CD4-positive, alpha-beta memory T cell (primary cell): ENCODE measurements around the gene TRAK1. TPM values are rescaled to one million over a fixed set of nuclear protein-coding genes. Genes with fewer than 3 reads are reported as not detected.

Experiments used
- CTCF ChIA-PET: fragments of 350-600 bp; sonication (Branson Sonifier 250); formaldehyde crosslinking; loops from one replicate; lab custom pipeline; 2021; ENCODE audit warnings: inconsistent platforms; ENCODE audit not compliant: partially characterized antibody; lab: Charles Lee
- POLR2A ChIA-PET: fragments of 350-600 bp; sonication (Branson Sonifier 250); formaldehyde crosslinking; loops from one replicate; lab custom pipeline; 2021; ENCODE audit not compliant: partially characterized antibody; lab: Charles Lee
- DNase-seq, 5 donors: peaks; one replicate each; pipeline versions ENCODE4 v3.0.0 to v3.0.0-alpha.2; 2020 to 2022; ENCODE audit warnings: mixed read lengths in 1 of 5
- H3K27ac ChIP-seq: one replicate; pipeline ENCODE4 v1.7.0; 2013; ENCODE audit warnings: low read depth, low read length
- H3K27me3 ChIP-seq: 2 replicates; pipeline ENCODE4 v1.7.0; 2013; ENCODE audit warnings: mild to moderate bottlenecking, low read length, moderate library complexity; ENCODE audit not compliant: insufficient read depth
- H3K36me3 ChIP-seq: 2 replicates; pipeline ENCODE4 v1.7.0; 2013; ENCODE audit warnings: mild to moderate bottlenecking, low read length, moderate library complexity; ENCODE audit not compliant: insufficient read depth
- H3K4me1 ChIP-seq: 2 replicates; pipeline ENCODE4 v1.7.0; 2013; ENCODE audit warnings: mild to moderate bottlenecking, low read length, moderate library complexity; ENCODE audit not compliant: insufficient read depth
- H3K4me3 ChIP-seq, 2 donors: one replicate each; pipeline ENCODE4 v1.7.0; 2013; ENCODE audit warnings: low read length in 2 of 2, mild to moderate bottlenecking in 1 of 2
- H3K9me3 ChIP-seq, 2 donors: one replicate each; pipeline ENCODE4 v1.7.0; 2013; ENCODE audit warnings: low read length in 2 of 2, control low read depth in 1 of 2; ENCODE audit not compliant: control insufficient read depth in 1 of 2
- H3K27ac Mint-ChIP-seq, 7 donors: one replicate each; pipeline ENCODE4 v1.8.0; 2020 to 2021; ENCODE audit warnings: mixed read lengths in 7 of 7, mild to moderate bottlenecking in 6 of 7, inconsistent platforms in 3 of 7, moderate library complexity in 3 of 7
- H3K27me3 Mint-ChIP-seq, 2 donors: one replicate each; pipeline ENCODE4 v1.8.0; 2020 to 2021; ENCODE audit warnings: mixed read lengths in 2 of 2
- H3K36me3 Mint-ChIP-seq, 2 donors: one replicate each; pipeline ENCODE4 v1.8.0; 2020 to 2021; ENCODE audit warnings: mixed read lengths in 2 of 2, inconsistent platforms in 1 of 2, mild to moderate bottlenecking in 1 of 2
- H3K4me1 Mint-ChIP-seq, 4 donors: one replicate each; pipeline ENCODE4 v1.8.0; 2020 to 2021; ENCODE audit warnings: mixed read lengths in 4 of 4, mild to moderate bottlenecking in 1 of 4
- H3K4me3 Mint-ChIP-seq, 8 donors: one replicate each; pipeline ENCODE4 v1.8.0; 2020 to 2021; ENCODE audit warnings: mixed read lengths in 8 of 8, mild to moderate bottlenecking in 7 of 8, moderate library complexity in 6 of 8, inconsistent platforms in 3 of 8
- H3K9me3 Mint-ChIP-seq, 8 donors: one replicate each; pipeline ENCODE4 v1.8.0; 2020 to 2021; ENCODE audit warnings: mixed read lengths in 8 of 8, mild to moderate bottlenecking in 5 of 8, inconsistent platforms in 3 of 8, moderate library complexity in 1 of 8
- intact Hi-C: fragments of 100-400 bp; cut with micrococcal nuclease; formaldehyde crosslinking; loops from one replicate; pipeline ENCODE4 v1.15.1; 2023
- polyA plus RNA-seq, 2 donors: library from polyadenylated mRNA; unstranded; fragments of 300-500 nt; fragmentation: Illumina TruSeq; gene quantifications; one replicate each; pipeline ENCODE4 v1.2.3, GENCODE V29; 2021
- total RNA-seq, 2 experiments: library from RNA; stranded (reverse); gene quantifications; one replicate each; pipeline ENCODE4 v1.2.3, GENCODE V29; 2021

The TRAK1 gene
- total and polyA plus RNA-seq, 4 experiments from 2014 or later = 3.4 to 17.2 (median 13.2) TPM

DNA sequence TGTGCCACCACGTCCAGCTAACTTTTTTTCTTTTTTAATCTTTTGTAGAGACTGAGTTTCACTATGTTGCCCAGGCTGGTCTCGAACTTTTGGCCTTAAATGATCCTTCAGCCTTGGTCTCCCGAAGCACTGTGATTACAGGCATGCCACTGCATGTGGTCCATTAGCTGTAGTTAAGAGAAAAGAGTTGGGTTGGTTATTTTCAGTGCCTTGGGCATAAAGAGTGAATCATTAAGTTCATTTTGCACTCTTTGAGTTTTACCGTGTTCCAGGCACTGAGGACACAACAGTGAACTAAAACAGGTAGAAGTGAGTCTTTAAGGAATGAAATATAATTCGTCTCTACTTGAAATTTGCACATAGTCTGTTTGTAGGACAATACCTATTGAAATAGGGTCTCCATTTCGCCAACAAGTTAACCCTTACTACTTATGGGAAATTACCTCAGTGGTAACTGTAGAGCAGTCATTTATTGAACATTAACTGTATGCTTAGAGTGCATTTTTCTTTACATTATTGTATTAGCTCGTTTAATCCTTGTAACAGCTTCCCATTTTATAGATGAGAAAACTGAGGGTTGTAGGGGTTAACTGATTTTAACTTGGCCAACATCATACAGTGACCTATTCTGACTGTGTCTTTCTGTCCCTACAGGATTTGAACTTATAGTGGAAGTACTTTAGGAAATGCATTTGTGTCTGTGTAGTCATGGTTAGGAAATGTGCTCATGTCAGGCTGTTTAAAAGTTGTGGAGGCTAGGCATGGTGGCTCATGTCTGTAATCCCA is 22.7 kb upstream of the TRAK1 start:
- H3K4me1 Mint-ChIP-seq = peaks cover 17 to 28% (median 19%) of the 10 kb centered on the region in 4 donors
- Histone ChIP-seq H3K27ac (no peak overlapping the region), H3K36me3 (no peaks in the 10 kb centered on the region), H3K4me1 (no peaks in the 10 kb centered on the region), H3K27me3 (no peaks in the 10 kb centered on the region), H3K9me3 (no peaks in the 10 kb centered on the region), H3K4me3 (no peak overlapping the region)
- peak overlapping the region in 2 of 7 donors; percentile 8 to 49 for H3K27ac Mint-ChIP-seq
- no peak overlapping the region for H3K4me3 Mint-ChIP-seq
- intact Hi-C loops = no loop called here
- H3K27me3 Mint-ChIP-seq = no peaks in the 10 kb centered on the region
- ChIA-PET CTCF (interaction anchor here (1.8 kb wide), 1 partner anchor 11 kb away, joined by 4 read pairs; no protein-coding TSS in a partner anchor), POLR2A (no interaction called here)
- no peaks in the 10 kb centered on the region for H3K9me3 Mint-ChIP-seq
- no peaks in the 10 kb centered on the region for H3K36me3 Mint-ChIP-seq
- no peak for DNase-seq

DNA sequence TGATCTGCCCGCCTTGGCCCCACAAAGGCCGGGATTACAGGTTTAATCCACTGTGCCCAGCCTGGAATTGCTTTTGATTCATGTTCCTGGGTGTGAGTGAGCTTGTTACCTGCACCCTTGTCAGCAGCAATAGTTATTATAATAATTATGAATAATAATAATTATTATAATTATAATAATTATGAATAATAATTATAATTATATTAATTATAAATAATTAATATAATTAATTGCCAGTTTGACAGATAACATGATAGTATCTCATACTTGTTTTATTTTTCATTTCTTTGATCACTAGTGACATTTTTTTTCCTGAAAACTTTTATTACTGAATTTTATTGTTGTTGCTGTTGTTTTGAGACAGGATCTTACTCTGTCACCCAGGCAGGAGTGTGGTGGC is 21.1 kb upstream of the TRAK1 start:
- intact Hi-C loops = no loop called here
- no peak for DNase-seq
- H3K27me3 Mint-ChIP-seq = no peaks in the 10 kb centered on the region
- H3K4me3 Mint-ChIP-seq = no peak overlapping the region
- no peaks in the 10 kb centered on the region for H3K9me3 Mint-ChIP-seq
- H3K27ac Mint-ChIP-seq = no peak overlapping the region
- POLR2A ChIA-PET = interaction anchor here (1.1 kb wide), 1 partner anchor 12 kb away, joined by 3 read pairs; no protein-coding TSS in a partner anchor
- CTCF ChIA-PET = no interaction called here
- Histone ChIP-seq H3K27me3 (no peaks in the 10 kb centered on the region), H3K4me1 (no peaks in the 10 kb centered on the region), H3K36me3 (no peaks in the 10 kb centered on the region), H3K27ac (no peak overlapping the region), H3K9me3 (no peaks in the 10 kb centered on the region), H3K4me3 (no peak overlapping the region)
- H3K4me1 Mint-ChIP-seq = peaks cover 18 to 28% (median 20%) of the 10 kb centered on the region in 4 donors
- no peaks in the 10 kb centered on the region for H3K36me3 Mint-ChIP-seq

- no peaks in the 10 kb centered on the region for H3K27me3 ChIP-seq
- no peaks in the 10 kb centered on the region for H3K9me3 ChIP-seq
- H3K27ac ChIP-seq = no peak overlapping the region
- Mint-ChIP-seq H3K9me3 (no peaks in the 10 kb centered on the region), H3K27ac (no peak overlapping the region), H3K27me3 (no peaks in the 10 kb centered on the region), H3K4me3 (no peak overlapping the region), H3K4me1 (peaks cover 18 to 28% (median 20%) of the 10 kb centered on the region in 4 donors), H3K36me3 (no peaks in the 10 kb centered on the region)
- intact Hi-C loops = no loop called here
- POLR2A ChIA-PET = interaction anchor here (1.1 kb wide), 1 partner anchor 11 kb away, joined by 3 read pairs; no protein-coding TSS in a partner anchor
- no peak for DNase-seq
- no peaks in the 10 kb centered on the region for H3K36me3 ChIP-seq
- H3K4me3 ChIP-seq = no peak overlapping the region
- CTCF ChIA-PET = no interaction called here
- no peaks in the 10 kb centered on the region for H3K4me1 ChIP-seq
Observed at GRCh38 chr3:42070524-42070923, 20.6 kb upstream of the TRAK1 start.

GRCh38 chr3:42071904-42072812 is 19.0 kb upstream of the TRAK1 start:
- H3K4me1 ChIP-seq = no peaks in the 10 kb centered on the region
- Mint-ChIP-seq H3K9me3 (peaks cover 0 to 6% (median 3%) of the 10 kb centered on the region in 8 donors), H3K27me3 (no peaks in the 10 kb centered on the region), H3K27ac (peak overlapping the region in 1 of 7 donors; percentile 68), H3K4me3 (no peak overlapping the region), H3K36me3 (peaks cover 3 to 4% of the 10 kb centered on the region in 2 donors), H3K4me1 (peaks cover 12 to 15% (median 14%) of the 10 kb centered on the region in 4 donors)
- intact Hi-C loops = no loop called here
- no peaks in the 10 kb centered on the region for H3K27me3 ChIP-seq
- no peak overlapping the region for H3K4me3 ChIP-seq
- H3K27ac ChIP-seq = no peak overlapping the region
- POLR2A ChIA-PET = no interaction called here
- H3K36me3 ChIP-seq = no peaks in the 10 kb centered on the region
- no peaks in the 10 kb centered on the region for H3K9me3 ChIP-seq
- CTCF ChIA-PET = interaction anchor here (0.7 to 2.6 kb wide), 3 partner anchors 26 to 53 kb away, joined by 3 to 9 read pairs (median 3); no protein-coding TSS in a partner anchor
- no peak for DNase-seq

DNA sequence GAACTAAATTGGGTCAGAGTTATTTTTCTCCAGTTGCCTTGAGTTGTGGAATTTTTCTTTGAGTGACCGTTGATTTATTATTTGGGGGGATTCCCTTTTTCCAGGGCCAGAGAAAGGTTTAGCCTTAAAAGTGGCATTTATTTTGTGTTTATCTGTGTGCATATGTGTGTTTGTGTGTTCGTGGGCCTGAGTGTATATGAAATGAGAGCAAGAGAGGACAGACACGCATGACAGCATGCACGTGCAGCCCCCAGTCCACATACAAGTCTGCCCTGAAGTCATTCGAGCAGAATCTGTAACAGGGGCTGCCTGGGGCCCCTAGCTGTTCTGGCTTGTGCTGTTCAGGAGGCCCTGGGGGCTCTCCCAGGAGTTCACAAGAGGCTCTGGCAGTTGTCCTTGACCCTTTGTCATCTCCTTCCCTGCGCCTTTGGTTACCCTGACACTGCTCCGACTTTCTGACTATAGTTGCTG is 18.3 kb upstream of the TRAK1 start:
- H3K4me1 ChIP-seq = no peaks in the 10 kb centered on the region
- H3K4me1 Mint-ChIP-seq = peaks cover 12 to 16% (median 14%) of the 10 kb centered on the region in 4 donors
- intact Hi-C loops = no loop called here
- no peak overlapping the region for H3K27ac Mint-ChIP-seq
- H3K27me3 Mint-ChIP-seq = no peaks in the 10 kb centered on the region
- H3K4me3 ChIP-seq = no peak overlapping the region
- no peak overlapping the region for H3K4me3 Mint-ChIP-seq
- H3K9me3 ChIP-seq = no peaks in the 10 kb centered on the region
- CTCF ChIA-PET = interaction anchor here (1.0 to 2.6 kb wide), 2 partner anchors 25 to 27 kb away, joined by 3 to 9 read pairs; no protein-coding TSS in a partner anchor
- POLR2A ChIA-PET = no interaction called here
- no peak overlapping the region for H3K27ac ChIP-seq
- peaks cover 0 to 6% (median 4%) of the 10 kb centered on the region in 8 donors for H3K9me3 Mint-ChIP-seq
- H3K27me3 ChIP-seq = no peaks in the 10 kb centered on the region
- DNase-seq = no peak
- no peaks in the 10 kb centered on the region for H3K36me3 ChIP-seq
- H3K36me3 Mint-ChIP-seq = peaks cover 3 to 4% of the 10 kb centered on the region in 2 donors

- Histone ChIP-seq H3K9me3 (no peaks in the 10 kb centered on the region), H3K36me3 (no peaks in the 10 kb centered on the region), H3K4me3 (no peak overlapping the region), H3K27ac (no peak overlapping the region), H3K27me3 (no peaks in the 10 kb centered on the region), H3K4me1 (peaks cover 31% of the 10 kb centered on the region)
- intact Hi-C loops = no loop called here
- POLR2A ChIA-PET = no interaction called here
- no peak overlapping the region for H3K4me3 Mint-ChIP-seq
- H3K27me3 Mint-ChIP-seq = no peaks in the 10 kb centered on the region
- H3K4me1 Mint-ChIP-seq = peaks cover 35 to 52% (median 42%) of the 10 kb centered on the region in 4 donors
- peaks cover 3 to 8% of the 10 kb centered on the region in 2 donors for H3K36me3 Mint-ChIP-seq
- peak overlapping the region in 2 of 7 donors; percentile 4 to 17 for H3K27ac Mint-ChIP-seq
- peaks cover 0 to 10% (median 4%) of the 10 kb centered on the region in 8 donors for H3K9me3 Mint-ChIP-seq
- no peak for DNase-seq
- CTCF ChIA-PET = no interaction called here
Observed at GRCh38 chr3:42077785-42078184, 13.4 kb upstream of the TRAK1 start.
